ENCODE measurements around the gene ACSBG1. TPM values are rescaled to one million over a fixed set of nuclear protein-coding genes. Genes with fewer than 3 reads are reported as not detected.
"Not testable (repeated sequence)": the region's sequence is repeated elsewhere in the genome, so short reads cannot be mapped to it uniquely, and the experiment has no call there.

ACSBG1 gene
- total RNA-seq, 1 experiment from 2014 or later: 0.24 TPM

GRCh38 chr15:78249131-78249530 is 14.8 kb upstream of the ACSBG1 start:
- DNase-seq (ENCODE audit: low read depth): no peak

GRCh38 chr15:78247911-78248310 is 13.5 kb upstream of the ACSBG1 start:
- DNase-seq (ENCODE audit: low read depth): no peak

GRCh38 chr15:78245976-78246620 is 11.7 kb upstream of the ACSBG1 start:
- not testable (repeated sequence) for DNase-seq (ENCODE audit: low read depth)

- not testable (repeated sequence) for DNase-seq (ENCODE audit: low read depth)
Measured at GRCh38 chr15:78245392-78245791, 11.0 kb upstream of the ACSBG1 start.

GRCh38 chr15:78244893-78245292 is 10.5 kb upstream of the ACSBG1 start:
- no peak for DNase-seq (ENCODE audit: low read depth)

GRCh38 chr15:78244101-78244500 is 9.7 kb upstream of the ACSBG1 start:
- DNase-seq (ENCODE audit: low read depth): no peak

- peak; percentile 49 for DNase-seq (ENCODE audit: low read depth)
Measured at GRCh38 chr15:78243491-78243941, 9.2 kb upstream of the ACSBG1 start.

- DNase-seq (ENCODE audit: low read depth): no peak
Measured at GRCh38 chr15:78243058-78243457, 8.7 kb upstream of the ACSBG1 start.

GRCh38 chr15:78242128-78242527 is 7.8 kb upstream of the ACSBG1 start:
- DNase-seq (ENCODE audit: low read depth): no peak

GRCh38 chr15:78241017-78241416 is 6.7 kb upstream of the ACSBG1 start:
- DNase-seq (ENCODE audit: low read depth): peak; percentile 77

- no peak for DNase-seq (ENCODE audit: low read depth)
Measured at GRCh38 chr15:78239811-78240210, 5.4 kb upstream of the ACSBG1 start.

- no peak for DNase-seq (ENCODE audit: low read depth)
Measured at GRCh38 chr15:78237146-78237545, 2.8 kb upstream of the ACSBG1 start.

GRCh38 chr15:78236491-78236890 is 2.1 kb upstream of the ACSBG1 start:
- no peak for DNase-seq (ENCODE audit: low read depth)

GRCh38 chr15:78233496-78233895 is 869 bp downstream of the ACSBG1 start:
- no peak for DNase-seq (ENCODE audit: low read depth)

GRCh38 chr15:78232951-78233350 is 1.4 kb downstream of the ACSBG1 start:
- DNase-seq (ENCODE audit: low read depth): no peak

GRCh38 chr15:78229431-78230406 is 4.6 kb downstream of the ACSBG1 start:
- DNase-seq (ENCODE audit: low read depth): no peak

GRCh38 chr15:78228356-78228996 is 5.9 kb downstream of the ACSBG1 start:
- no peak for DNase-seq (ENCODE audit: low read depth)

- DNase-seq (ENCODE audit: low read depth): peak; percentile 49
Measured at GRCh38 chr15:78225783-78226541, 8.4 kb downstream of the ACSBG1 start.

- no peak for DNase-seq (ENCODE audit: low read depth)
Measured at GRCh38 chr15:78224023-78224411, 10.3 kb downstream of the ACSBG1 start.

- DNase-seq (ENCODE audit: low read depth): no peak
Measured at GRCh38 chr15:78223396-78224022, 10.9 kb downstream of the ACSBG1 start.

Measured in HT1080 (cell line).